ENCODE measurements around the gene SLC36A1.
"Not testable (repeated sequence)": the region's sequence is repeated elsewhere in the genome, so short reads cannot be mapped to it uniquely, and the experiment has no call there.

SLC36A1 gene

GRCh38 chr5:151447174-151448037, at the start of gene SLC36A1:
SLC36A1 (plus strand) TSS chr5:151447603; CDS start chr5:151458793, 11,190 bp downstream.
- DNase-seq, result peak; percentile 68

- DNase-seq, result no peak
Observed at GRCh38 chr5:151405334-151406160, 41.9 kb upstream of the SLC36A1 start.

GRCh38 chr5:151406322-151406947, 41.0 kb upstream of the SLC36A1 start:
- no peak for DNase-seq

GRCh38 chr5:151408591-151409230, 38.7 kb upstream of the SLC36A1 start:
- no peak for DNase-seq

- no peak for DNase-seq
Observed at GRCh38 chr5:151413800-151414199, 33.6 kb upstream of the SLC36A1 start.

- no peak for DNase-seq
Observed at GRCh38 chr5:151414536-151414935, 32.9 kb upstream of the SLC36A1 start.

GRCh38 chr5:151417712-151418111, 29.7 kb upstream of the SLC36A1 start:
- DNase-seq, result no peak

- no peak for DNase-seq
Observed at GRCh38 chr5:151420127-151420526, 27.3 kb upstream of the SLC36A1 start.

GRCh38 chr5:151424892-151425523, 22.4 kb upstream of the SLC36A1 start:
- DNase-seq, result no peak

GRCh38 chr5:151426347-151426746, 21.1 kb upstream of the SLC36A1 start:
- DNase-seq, result not testable (repeated sequence)

GRCh38 chr5:151427258-151427657, 20.1 kb upstream of the SLC36A1 start:
- DNase-seq, result no peak

GRCh38 chr5:151430731-151431130, 16.7 kb upstream of the SLC36A1 start:
- no peak for DNase-seq

GRCh38 chr5:151431666-151432065, 15.7 kb upstream of the SLC36A1 start:
- no peak for DNase-seq

GRCh38 chr5:151432210-151432609, 15.2 kb upstream of the SLC36A1 start:
- no peak for DNase-seq

GRCh38 chr5:151434570-151435237, 12.7 kb upstream of the SLC36A1 start:
- no peak for DNase-seq

- DNase-seq, result no peak
Observed at GRCh38 chr5:151448038-151448985, 909 bp downstream of the SLC36A1 start.

- no peak for DNase-seq
Observed at GRCh38 chr5:151449297-151449696, 1.9 kb downstream of the SLC36A1 start.

- no peak for DNase-seq
Observed at GRCh38 chr5:151449839-151450238, 2.4 kb downstream of the SLC36A1 start.

GRCh38 chr5:151450605-151451004, 3.2 kb downstream of the SLC36A1 start:
- no peak for DNase-seq

Data from 8988T (cell line).